GM03348 (cell line): ENCODE measurements around the gene S100A4.

ENCODE experiments used
- DNase-seq: peaks from one replicate; pipeline ENCODE4 v3.0.0; 2012; ENCODE audit warnings: low spot score

The S100A4 gene

GRCh38 chr1:153547560-153548551 is 2.2 kb upstream of the S100A4 start:
- DNase-seq: no peak

GRCh38 chr1:153546796-153547559 is 1.4 kb upstream of the S100A4 start:
- DNase-seq: peak; percentile 64

GRCh38 chr1:153546371-153546770 is 765 bp upstream of the S100A4 start:
- no peak for DNase-seq

- DNase-seq: no peak
These were observed 1.0 kb downstream of the S100A4 start for GRCh38 chr1:153544453-153545066.

GRCh38 chr1:153543736-153544135 is 1.9 kb downstream of the S100A4 start:
- DNase-seq: peak; percentile 24

GRCh38 chr1:153542956-153543711 is 2.5 kb downstream of the S100A4 start:
- DNase-seq: peak; percentile 24

GRCh38 chr1:153541641-153542590 is 3.7 kb downstream of the S100A4 start:
- DNase-seq: no peak

GRCh38 chr1:153540394-153541361 is 4.9 kb downstream of the S100A4 start, which contains the start of gene S100A5:
TSS of gene S100A5 (minus strand) at chr1:153540934. CDS start at chr1:153540191, 743 bp downstream.
- peak; percentile 63 for DNase-seq

GRCh38 chr1:153539395-153540093 is 6.1 kb downstream of the S100A4 start:
- no peak for DNase-seq

- DNase-seq: peak; percentile 47
These were observed 7.2 kb downstream of the S100A4 start for GRCh38 chr1:153538315-153538821.

GRCh38 chr1:153537376-153537730 is 8.3 kb downstream of the S100A4 start:
- no peak for DNase-seq

GRCh38 chr1:153536671-153537375 is 8.8 kb downstream of the S100A4 start:
- DNase-seq: no peak

- peak; percentile 93 for DNase-seq
These were observed 9.5 kb downstream of the S100A4 start for GRCh38 chr1:153536012-153536670.

- DNase-seq: peak; percentile 74
These were observed 10.2 kb downstream of the S100A4 start, which contains the start of gene S100A6 for GRCh38 chr1:153535242-153536011. TSS of gene S100A6 (minus strand) at chr1:153535991. CDS start at chr1:153535339, 652 bp downstream.

GRCh38 chr1:153534925-153535241 is 10.7 kb downstream of the S100A4 start:
- DNase-seq: no peak

GRCh38 chr1:153534226-153534924 is 11.2 kb downstream of the S100A4 start:
- DNase-seq: peak; percentile 37
